Measurements from ENCODE around the gene LRRC39. TPM values are rescaled to one million over a fixed set of nuclear protein-coding genes. Genes with fewer than 3 reads are reported as not detected.

Gene LRRC39
- total RNA-seq, 1 donor from 2014 or later = 2.0 TPM

DNA sequence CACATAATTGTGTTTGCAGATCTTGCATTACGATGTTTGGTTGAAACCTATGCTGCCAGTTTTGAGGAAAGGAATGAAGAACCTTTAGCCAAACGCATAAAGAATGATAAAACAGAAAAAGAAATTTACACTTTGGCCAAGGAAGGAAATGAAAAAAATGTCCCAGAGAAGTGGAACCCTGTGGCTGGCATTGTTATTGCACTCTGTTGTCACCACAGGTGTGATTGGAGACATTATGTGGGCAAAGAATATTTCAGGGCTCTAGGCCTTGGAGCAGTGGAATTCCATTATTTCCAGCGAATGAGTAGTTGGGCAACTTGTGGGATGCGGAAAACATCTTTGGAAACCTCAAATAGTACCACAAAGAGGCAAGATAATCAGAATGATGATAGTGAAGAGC lies 30.2 kb downstream of the LRRC39 start:
- H3K36me3 Mint-ChIP-seq = peaks cover 27% of the 10 kb centered on the region
- no peaks in the 10 kb centered on the region for H3K9me3 Mint-ChIP-seq
- H3K4me1 Mint-ChIP-seq = no peaks in the 10 kb centered on the region
- H3K27me3 Mint-ChIP-seq (ENCODE audit: low read depth) = no peaks in the 10 kb centered on the region
- TF ChIP-seq, protein P1, sequence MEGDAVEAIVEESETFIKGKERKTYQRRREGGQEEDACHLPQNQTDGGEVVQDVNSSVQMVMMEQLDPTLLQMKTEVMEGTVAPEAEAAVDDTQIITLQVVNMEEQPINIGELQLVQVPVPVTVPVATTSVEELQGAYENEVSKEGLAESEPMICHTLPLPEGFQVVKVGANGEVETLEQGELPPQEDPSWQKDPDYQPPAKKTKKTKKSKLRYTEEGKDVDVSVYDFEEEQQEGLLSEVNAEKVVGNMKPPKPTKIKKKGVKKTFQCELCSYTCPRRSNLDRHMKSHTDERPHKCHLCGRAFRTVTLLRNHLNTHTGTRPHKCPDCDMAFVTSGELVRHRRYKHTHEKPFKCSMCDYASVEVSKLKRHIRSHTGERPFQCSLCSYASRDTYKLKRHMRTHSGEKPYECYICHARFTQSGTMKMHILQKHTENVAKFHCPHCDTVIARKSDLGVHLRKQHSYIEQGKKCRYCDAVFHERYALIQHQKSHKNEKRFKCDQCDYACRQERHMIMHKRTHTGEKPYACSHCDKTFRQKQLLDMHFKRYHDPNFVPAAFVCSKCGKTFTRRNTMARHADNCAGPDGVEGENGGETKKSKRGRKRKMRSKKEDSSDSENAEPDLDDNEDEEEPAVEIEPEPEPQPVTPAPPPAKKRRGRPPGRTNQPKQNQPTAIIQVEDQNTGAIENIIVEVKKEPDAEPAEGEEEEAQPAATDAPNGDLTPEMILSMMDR (IDR thresholded peaks at IDR 0.05; ENCODE audit: unreplicated experiment) = no peak
- no peak for DNase-seq (ENCODE audit: low spot score in 2 of 2, unreplicated experiment in 2 of 2)
- no peak overlapping the region for H3K4me3 Mint-ChIP-seq
- no peak overlapping the region for H3K27ac Mint-ChIP-seq

DNA sequence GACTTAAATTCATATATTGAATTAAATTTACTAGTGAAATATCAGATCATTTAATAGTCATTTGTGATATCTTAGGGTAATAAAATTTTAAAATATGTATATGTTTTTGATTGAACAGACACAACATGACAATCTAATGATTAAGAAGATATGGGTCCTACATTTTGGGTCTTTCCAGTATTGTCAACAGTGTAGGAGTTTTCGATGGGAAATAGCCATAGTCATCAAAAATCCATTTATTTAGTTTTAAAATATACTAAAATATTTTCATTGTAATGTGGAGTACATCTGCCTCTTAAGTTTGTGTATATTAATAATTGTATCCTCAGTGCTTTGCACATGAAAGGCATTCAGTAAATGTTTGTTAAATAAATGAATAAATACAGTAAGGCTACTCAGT lies 31.1 kb downstream of the LRRC39 start:
- Mint-ChIP-seq H3K27me3 (ENCODE audit: low read depth) (no peaks in the 10 kb centered on the region), H3K36me3 (peaks cover 33% of the 10 kb centered on the region), H3K4me3 (no peak overlapping the region), H3K9me3 (no peaks in the 10 kb centered on the region), H3K27ac (no peak overlapping the region), H3K4me1 (no peaks in the 10 kb centered on the region)
- DNase-seq (ENCODE audit: low spot score in 2 of 2, unreplicated experiment in 2 of 2) = no peak
- TF ChIP-seq, protein P1 (IDR thresholded peaks at IDR 0.05; ENCODE audit: unreplicated experiment) = no peak

DNA sequence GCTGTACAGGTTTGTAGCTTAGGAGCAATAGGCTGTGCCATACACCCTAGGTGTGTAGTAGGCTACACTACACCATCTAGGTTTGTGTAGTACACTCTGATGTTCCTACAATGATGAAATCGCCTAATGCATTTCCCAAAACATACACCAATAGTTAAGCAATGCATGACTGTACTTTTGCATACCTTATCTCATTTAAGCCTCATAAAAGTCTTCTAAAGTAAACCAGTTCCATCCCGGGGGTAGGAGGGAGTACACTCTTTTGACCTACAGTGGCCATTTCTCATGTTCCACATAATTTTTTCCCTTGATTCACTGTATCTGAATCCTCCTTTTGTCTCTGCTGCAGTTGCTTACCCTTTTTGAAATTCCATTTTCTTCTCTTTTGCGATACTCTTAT lies 32.9 kb downstream of the LRRC39 start:
- H3K27me3 Mint-ChIP-seq (ENCODE audit: low read depth) = no peaks in the 10 kb centered on the region
- TF ChIP-seq, protein P1 (IDR thresholded peaks at IDR 0.05; ENCODE audit: unreplicated experiment) = no peak
- H3K4me1 Mint-ChIP-seq = no peaks in the 10 kb centered on the region
- H3K36me3 Mint-ChIP-seq = peaks cover 38% of the 10 kb centered on the region
- no peak overlapping the region for H3K27ac Mint-ChIP-seq
- H3K4me3 Mint-ChIP-seq = no peak overlapping the region
- no peaks in the 10 kb centered on the region for H3K9me3 Mint-ChIP-seq
- no peak for DNase-seq (ENCODE audit: low spot score in 2 of 2, unreplicated experiment in 2 of 2)

DNA sequence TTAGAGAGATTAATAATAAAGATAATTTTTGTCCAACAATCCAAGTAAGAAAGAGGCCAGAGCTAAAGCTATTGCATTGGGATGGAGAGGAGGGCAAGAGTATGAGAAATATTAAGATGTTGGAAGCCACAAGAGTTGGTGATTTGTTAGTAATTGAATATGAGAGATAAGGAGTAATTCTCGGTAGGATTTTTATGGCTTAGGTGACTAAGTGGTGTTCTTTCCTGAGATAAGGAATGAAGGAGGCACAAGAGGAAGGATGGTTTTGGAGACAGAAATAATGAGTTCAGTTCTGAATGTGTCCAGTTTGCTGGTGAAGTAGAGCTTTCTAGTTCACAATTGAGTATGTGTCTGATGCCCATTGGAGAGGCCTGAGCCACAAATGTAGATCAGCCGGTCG lies 35.7 kb downstream of the LRRC39 start:
- Mint-ChIP-seq H3K27me3 (ENCODE audit: low read depth) (no peaks in the 10 kb centered on the region), H3K4me3 (no peak overlapping the region), H3K9me3 (no peaks in the 10 kb centered on the region), H3K36me3 (peaks cover 48% of the 10 kb centered on the region), H3K4me1 (no peaks in the 10 kb centered on the region), H3K27ac (no peak overlapping the region)
- no peak for DNase-seq (ENCODE audit: low spot score in 2 of 2, unreplicated experiment in 2 of 2)
- TF ChIP-seq, protein P1 (IDR thresholded peaks at IDR 0.05; ENCODE audit: unreplicated experiment) = no peak

DNA sequence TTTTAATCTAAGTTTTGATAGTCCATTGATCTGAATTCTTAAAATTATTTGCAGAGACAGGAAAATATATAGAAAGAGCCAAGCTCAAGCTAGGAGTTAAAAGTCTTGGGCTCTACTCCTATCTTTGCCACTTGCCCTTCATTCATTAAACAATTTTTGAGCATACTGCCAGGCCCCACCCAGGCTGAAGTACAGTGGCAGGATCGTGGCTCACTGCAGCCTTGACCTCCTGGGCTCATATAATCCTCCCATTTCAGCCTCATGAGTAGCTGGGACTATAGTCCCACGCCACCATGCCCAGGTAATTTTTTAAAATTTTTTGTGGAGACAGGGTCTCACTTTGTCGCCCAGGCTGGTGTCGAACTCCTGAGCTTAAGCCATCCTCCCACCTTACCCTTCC lies 36.9 kb downstream of the LRRC39 start:
- Mint-ChIP-seq H3K4me1 (no peaks in the 10 kb centered on the region), H3K36me3 (peaks cover 48% of the 10 kb centered on the region), H3K4me3 (no peak overlapping the region), H3K27me3 (ENCODE audit: low read depth) (no peaks in the 10 kb centered on the region), H3K9me3 (no peaks in the 10 kb centered on the region), H3K27ac (no peak overlapping the region)
- no peak for DNase-seq (ENCODE audit: low spot score in 2 of 2, unreplicated experiment in 2 of 2)
- TF ChIP-seq, protein P1 (IDR thresholded peaks at IDR 0.05; ENCODE audit: unreplicated experiment) = no peak

DNA sequence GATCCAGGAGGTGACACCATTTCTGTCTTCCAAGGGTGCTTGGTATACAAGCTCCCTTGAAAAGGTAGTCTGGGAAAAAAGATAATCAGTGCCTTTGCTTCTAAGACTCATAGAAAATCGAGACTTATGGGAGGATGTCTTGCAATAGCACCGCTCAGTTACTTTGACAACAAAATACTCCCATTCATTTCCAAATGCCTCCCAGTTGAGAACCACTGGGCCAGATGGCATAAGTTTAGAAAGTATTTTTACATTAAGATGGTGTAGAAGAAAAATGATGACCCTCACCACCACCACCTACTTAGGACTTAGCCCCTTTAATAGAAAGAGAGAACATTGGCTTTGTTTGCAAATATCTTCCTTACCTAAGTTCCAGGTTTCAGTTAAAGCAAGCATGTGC lies 40.5 kb downstream of the LRRC39 start:
- H3K9me3 Mint-ChIP-seq = no peaks in the 10 kb centered on the region
- peaks cover 15% of the 10 kb centered on the region for H3K4me1 Mint-ChIP-seq
- no peaks in the 10 kb centered on the region for H3K27me3 Mint-ChIP-seq (ENCODE audit: low read depth)
- no peak overlapping the region for H3K27ac Mint-ChIP-seq
- DNase-seq (ENCODE audit: low spot score in 2 of 2, unreplicated experiment in 2 of 2) = no peak
- TF ChIP-seq, protein P1 (IDR thresholded peaks at IDR 0.05; ENCODE audit: unreplicated experiment) = no peak
- H3K36me3 Mint-ChIP-seq = peaks cover 31% of the 10 kb centered on the region
- H3K4me3 Mint-ChIP-seq = no peak overlapping the region

Measured in mesothelial cell of epicardium (in vitro differentiated cells).